AG09309 (cell line): ENCODE measurements around the gene PCBP4.

Experiments used
- DNase-seq: peaks from one replicate; pipeline ENCODE4 v3.0.0-alpha.2; 2010; ENCODE audit warnings: low read depth
- H3K4me3 ChIP-seq: 2 replicates; pipeline ENCODE4 v1.5.1; 2011; ENCODE audit warnings: mild to moderate bottlenecking, low read depth, low read length, moderate library complexity; ENCODE audit not compliant: control insufficient read depth
- CTCF ChIP-seq: IDR thresholded peaks from 2 replicates; pipeline ENCODE4 v1.5.1; 2011; ENCODE audit warnings: mild to moderate bottlenecking, low read depth, low read length, inconsistent platforms; ENCODE audit not compliant: insufficient read depth, control insufficient read depth; ENCODE audit errors: missing control alignments

PCBP4 gene

GRCh38 chr3:51938780-51939425 lies 28.4 kb downstream of the PCBP4 start:
- TF ChIP-seq CTCF = no peak

GRCh38 chr3:51937611-51938450 lies 29.4 kb downstream of the PCBP4 start:
- no peak for DNase-seq
- H3K4me3 ChIP-seq = no peak overlapping the region
- no peak for TF ChIP-seq CTCF

More at GRCh38 chr3:51938780-51939425, 28.4 kb downstream of the PCBP4 start:
- no peak for DNase-seq
- no peak overlapping the region for H3K4me3 ChIP-seq

DNA sequence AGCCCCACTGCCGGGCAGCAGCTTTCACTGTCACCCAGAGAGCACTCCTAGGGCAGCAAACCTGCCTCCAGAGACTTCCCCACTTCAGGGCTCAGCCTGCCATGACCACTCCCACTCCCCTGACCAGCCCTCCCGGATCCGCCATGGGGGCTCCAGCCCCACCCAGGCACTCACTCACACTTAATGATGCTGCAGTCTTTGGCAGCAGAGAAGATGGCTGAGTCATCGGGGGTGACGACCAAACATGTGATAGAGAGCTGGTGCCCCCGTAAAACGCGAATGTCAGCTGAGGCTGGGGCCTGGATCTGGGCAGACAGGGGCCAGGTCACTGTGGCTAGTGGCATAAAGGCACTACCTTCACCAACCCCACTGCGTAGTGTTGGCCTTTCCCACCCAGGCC lies 30.2 kb downstream of the PCBP4 start:
- H3K4me3 ChIP-seq = no peak overlapping the region
- no peak for DNase-seq
- TF ChIP-seq CTCF = no peak

DNA sequence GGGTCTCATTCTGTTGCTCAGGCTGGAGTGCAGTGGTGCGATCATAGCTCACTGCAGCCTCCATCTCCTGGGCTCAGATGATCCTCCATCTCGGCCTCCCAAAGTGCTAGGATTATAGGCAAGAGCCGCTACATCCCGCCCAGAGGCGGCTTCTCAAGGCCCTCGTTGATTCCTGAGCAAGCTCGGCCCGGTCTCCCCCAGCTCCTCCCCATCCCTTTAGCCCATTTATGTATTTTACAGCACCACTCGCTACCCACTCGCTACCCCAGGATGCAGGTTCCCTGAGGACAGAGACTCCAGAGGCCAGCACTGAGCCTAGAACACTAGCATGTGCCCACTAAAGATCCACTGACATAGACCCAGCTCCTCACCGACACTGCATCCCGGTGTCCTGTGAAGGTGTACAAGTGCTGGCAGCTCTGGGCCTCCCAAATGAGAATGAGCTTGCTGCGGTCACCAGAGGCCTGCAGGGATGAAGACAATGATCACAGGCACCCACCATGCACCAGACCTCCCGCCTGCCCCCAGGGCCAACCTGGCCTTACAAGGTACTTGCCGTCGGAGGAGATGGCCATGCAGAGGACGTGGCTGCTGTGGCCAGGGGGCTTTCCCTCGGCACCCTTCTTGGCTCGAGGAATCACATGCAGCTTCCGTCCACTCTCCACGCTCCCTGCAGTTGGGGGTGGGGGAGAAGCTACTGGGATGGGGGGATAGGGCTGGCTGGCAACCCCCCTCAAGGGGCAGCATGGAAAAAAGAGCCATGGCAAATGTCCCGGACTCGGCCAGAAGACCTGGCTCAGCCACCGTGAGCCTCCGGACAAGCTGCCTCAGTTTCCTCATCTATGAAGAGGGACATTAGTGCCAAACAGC lies 31.1 kb downstream of the PCBP4 start:
- TF ChIP-seq CTCF = no peak

DNA sequence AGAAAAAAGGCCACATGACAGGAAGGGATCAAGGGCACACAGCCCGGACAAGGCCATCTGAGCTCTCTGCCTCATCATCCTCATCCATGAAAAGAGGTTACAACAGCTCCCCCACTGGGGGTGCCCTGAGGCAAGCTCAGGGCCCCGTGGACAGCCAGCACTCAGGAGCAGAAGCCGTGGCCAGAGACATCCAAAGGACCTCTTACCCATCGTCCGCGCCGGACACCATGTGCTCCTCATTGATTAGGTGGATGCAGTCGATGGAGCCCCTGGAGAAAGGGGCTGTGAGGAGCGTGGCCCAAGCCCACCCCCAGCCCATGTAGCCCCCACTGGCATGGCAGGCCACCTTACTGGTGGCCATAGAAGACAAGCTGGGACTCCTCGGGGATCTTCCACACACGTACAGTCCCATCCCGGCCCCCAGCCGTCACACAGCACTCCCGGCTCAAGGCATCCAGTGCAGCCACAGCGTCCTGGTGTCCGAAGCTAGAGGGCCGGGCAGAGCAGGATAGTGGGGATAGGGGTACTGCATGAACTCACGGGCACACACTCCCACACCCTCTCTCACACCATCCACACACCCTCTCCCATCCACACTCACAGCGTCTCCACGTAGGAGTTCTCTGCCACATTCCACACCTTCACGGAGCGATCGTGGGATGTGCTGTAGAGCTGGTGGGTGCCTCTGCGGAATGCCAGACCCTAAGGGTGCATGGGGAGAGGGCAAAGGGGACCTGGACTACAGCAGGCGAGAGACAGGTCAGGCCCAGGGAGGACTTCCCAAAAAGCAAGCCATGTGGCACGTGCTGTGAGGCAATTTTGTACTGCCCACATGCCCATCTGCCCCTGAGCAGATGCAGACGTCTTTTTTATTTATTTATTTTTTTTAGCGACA lies 32.0 kb downstream of the PCBP4 start:
- no peak for DNase-seq
- no peak overlapping the region for H3K4me3 ChIP-seq
- TF ChIP-seq CTCF = no peak

More for the DNA sequence above, 31.1 kb downstream of the PCBP4 start:
- no peak overlapping the region for H3K4me3 ChIP-seq
- DNase-seq = no peak
